WI38 (cell line): Measurements from ENCODE around the gene JADE1.

ENCODE experiments used
- H3K4me3 ChIP-seq: 2 replicates; pipeline ENCODE4 v1.5.1; 2011; ENCODE audit warnings: low read depth, mild to moderate bottlenecking, control low read depth, low read length
- TF ChIP-seq, protein P1 (sequence below): IDR thresholded peaks from 2 replicates; pipeline ENCODE4 v1.5.1; 2012; ENCODE audit warnings: low read depth, mild to moderate bottlenecking, control low read depth, low read length

Gene JADE1

DNA sequence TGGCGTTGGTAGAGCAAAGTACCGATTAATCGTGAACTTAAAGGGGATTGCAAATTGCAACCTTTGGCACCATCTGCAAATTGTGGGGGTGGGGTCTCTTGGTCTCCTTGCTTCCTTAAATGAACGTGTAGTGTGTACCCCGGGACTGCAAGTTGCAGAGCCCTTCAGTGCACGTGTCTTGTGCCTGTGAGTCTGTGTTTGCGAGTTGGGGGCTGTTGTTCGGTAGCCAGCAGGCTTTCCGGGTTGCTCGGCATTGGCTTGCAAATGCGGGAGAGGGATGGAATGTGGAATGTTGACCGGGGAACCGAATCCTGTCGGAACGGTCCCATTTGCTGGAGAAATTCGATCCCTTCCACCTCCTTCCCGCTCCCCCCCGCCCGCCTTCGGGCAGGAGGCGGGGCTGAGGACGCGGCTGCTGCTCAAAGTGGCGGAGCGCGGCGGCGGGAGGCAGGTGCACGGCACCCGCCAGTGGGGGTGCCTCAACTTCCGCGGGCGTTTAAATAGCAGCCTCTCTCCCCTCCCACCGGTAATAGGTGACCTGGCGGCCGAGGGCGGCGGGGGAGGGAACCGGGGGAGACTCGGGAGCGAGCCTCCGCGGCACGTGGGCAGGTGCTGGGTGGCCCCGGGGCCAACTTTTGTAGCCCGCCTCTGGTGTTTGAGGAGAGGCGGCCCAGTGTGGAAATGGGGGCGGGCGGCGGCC, 1.5 kb downstream of the JADE1 start:
- TF ChIP-seq, protein P1, sequence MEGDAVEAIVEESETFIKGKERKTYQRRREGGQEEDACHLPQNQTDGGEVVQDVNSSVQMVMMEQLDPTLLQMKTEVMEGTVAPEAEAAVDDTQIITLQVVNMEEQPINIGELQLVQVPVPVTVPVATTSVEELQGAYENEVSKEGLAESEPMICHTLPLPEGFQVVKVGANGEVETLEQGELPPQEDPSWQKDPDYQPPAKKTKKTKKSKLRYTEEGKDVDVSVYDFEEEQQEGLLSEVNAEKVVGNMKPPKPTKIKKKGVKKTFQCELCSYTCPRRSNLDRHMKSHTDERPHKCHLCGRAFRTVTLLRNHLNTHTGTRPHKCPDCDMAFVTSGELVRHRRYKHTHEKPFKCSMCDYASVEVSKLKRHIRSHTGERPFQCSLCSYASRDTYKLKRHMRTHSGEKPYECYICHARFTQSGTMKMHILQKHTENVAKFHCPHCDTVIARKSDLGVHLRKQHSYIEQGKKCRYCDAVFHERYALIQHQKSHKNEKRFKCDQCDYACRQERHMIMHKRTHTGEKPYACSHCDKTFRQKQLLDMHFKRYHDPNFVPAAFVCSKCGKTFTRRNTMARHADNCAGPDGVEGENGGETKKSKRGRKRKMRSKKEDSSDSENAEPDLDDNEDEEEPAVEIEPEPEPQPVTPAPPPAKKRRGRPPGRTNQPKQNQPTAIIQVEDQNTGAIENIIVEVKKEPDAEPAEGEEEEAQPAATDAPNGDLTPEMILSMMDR, result no peak
- peak overlapping the region; percentile 83 for H3K4me3 ChIP-seq

DNA sequence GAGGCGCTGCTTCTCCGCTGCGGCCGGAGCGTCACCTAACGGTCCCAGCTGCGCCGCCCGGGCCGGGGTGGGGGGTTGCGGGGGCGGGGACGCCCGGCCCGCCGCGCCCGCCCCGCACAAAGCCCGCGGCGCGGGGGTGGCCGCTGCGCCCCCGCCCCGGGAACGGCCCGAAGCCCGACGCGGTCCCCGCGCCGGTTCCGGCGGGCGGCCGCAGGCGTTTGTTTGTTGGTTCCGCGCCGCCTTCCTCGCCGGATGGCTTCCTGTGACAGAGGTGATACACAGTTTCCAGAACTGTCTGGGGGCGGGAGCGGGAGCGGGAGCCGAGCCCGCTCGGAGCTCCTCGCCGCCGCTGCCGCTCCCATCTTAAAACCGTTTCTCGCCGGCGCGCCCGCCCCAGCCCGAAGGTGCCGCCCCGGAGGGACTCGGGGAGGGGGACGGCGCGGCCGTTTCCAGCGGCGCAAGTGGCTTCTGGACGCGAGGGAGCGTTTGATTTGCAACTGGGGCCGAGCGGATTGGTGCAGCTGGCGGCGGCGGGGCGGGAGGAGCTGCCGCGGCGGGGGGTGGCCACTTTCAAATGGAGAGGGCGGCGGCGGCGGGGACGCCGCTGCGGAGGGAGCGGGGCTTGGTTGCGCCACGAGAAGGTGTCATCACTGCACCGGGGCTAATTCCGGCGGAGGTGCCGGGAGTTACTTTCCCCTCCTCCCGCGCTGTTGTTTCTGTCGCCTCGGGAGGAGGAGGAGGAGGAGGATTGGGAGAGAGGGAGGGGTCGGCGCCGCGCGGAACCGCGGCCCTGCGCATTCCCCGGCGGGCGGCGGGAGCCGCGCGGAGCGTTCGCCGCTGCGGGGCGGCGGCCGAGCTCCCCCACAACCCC, 2.3 kb downstream of the JADE1 start:
- peak overlapping the region; percentile 83 for H3K4me3 ChIP-seq
- TF ChIP-seq, protein P1, result no peak

DNA sequence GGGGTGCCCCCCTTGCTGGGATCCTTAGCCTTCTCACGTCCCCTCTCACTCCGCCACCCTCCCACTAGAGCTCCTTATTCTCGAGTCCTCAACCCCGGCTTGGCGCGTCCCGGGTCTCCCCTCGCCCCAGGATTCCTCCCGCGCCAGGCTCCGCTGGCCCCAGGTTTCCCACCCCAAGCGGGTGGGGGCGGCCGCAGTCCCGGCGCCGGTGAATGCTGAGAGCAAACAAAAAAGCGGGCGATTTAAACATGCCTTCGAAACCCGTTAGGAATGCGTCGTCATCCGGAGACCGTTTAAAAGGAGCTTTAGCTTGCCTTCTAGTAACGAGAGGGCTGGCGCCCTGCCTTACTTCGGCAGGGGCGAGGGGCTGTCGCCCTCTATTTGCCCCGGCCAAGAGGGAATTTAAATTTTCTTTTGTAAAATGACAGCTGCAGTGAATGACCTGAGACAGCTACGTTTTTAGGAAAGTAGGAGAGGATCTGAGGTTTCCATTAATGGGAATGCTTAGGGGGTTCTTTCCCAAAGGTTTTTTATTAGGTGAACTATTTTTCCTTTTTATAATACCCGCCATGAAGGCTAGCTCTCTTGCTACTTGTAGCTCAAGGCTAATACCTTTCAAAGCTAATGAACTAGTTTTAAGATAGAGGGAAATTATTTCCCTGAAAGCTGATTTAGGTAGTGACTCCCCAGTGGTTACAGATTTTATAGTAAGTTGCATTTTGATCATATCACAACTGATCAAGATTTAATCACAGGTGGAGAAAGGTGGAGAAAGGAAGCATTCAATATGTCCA, 3.1 kb downstream of the JADE1 start:
- TF ChIP-seq, protein P1, result no peak

DNA sequence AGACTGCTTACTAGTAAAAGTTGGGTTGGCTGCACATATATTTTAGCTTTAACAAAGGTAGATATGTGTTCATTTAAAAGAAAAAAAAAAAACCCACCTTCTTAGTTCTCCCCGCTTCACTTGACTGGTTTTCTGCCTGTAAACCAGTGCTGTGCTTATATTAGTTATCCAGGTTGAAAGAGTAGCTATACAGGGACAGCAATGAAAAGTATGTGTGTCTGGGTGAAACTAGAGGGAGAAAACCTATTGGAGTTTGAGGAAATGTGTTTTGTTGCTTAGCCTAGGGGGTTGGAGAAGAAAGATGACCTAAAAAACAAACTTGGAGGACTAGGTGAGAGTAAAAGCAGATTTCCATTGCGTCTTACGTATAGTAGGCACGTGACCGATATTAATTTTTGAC, 4.5 kb downstream of the JADE1 start:
- TF ChIP-seq, protein P1, result no peak
- H3K4me3 ChIP-seq, result no peak overlapping the region

More for the DNA sequence above, 3.1 kb downstream of the JADE1 start:
- peak overlapping the region; percentile 83 for H3K4me3 ChIP-seq

DNA sequence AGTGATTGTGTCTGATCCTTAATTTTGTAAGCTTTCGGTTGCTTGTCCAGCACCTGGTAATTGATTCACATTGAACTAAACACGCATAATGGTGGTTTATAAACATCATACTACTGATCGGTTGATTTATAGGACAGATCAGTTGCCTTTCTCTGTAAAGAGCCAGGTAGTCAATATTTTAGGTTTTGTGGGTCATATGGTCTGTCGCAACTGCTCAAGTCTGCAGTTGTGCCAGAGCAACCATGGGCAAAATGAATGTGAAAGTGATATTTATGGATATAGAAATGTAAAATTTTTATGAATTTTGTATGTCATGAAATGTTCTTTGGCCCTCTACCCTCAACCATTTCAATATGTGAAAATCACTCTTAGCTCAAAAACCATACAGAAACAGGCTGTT, 8.9 kb downstream of the JADE1 start:
- TF ChIP-seq, protein P1, result no peak
- H3K4me3 ChIP-seq, result no peak overlapping the region

DNA sequence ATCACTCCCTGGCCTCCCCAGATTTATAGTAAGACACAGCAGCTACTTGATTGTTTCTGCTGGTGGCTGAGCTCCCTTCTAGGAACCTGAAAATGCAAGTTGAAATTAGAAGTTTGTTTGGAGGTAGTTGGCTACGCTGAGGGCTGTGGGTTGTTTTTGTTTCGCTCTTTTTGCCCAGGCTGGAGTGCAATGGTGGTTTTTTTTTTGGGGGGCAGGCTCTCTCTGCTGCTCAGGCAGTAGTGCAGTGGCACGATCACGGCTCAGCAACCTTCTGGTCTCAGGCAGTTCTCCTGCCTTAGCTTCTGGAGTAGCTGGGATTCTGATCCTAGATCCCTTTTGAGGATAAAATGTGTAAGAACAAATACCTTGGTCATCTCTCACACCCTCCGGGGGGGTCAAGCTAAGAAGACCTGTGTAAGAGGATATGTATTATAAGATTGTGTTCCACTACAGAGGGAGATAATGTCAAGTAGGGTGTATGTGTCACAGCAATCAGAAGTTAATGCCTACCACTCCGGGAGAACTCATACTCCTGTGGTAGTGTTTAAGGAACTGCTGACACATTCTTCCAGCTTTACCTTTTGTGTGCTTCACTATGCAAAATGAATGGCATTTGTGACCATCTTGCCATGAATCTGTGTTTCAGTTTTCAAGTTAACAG, 9.7 kb downstream of the JADE1 start:
- TF ChIP-seq, protein P1, result no peak
- no peak overlapping the region for H3K4me3 ChIP-seq
